ENCODE results near the gene ABCC4.

The ABCC4 gene

GRCh38 chr13:95091755-95092154 lies 209.5 kb downstream of the ABCC4 start:
- no peak overlapping the region for H3K4me3 ChIP-seq (ENCODE audit: low read depth, low read length)
- no peak for TF ChIP-seq CTCF (IDR thresholded peaks at IDR 0.05; ENCODE audit: low read depth, low read length)

- no peak overlapping the region for H3K4me3 ChIP-seq (ENCODE audit: low read depth, low read length)
- TF ChIP-seq CTCF (IDR thresholded peaks at IDR 0.05; ENCODE audit: low read depth, low read length) = no peak
These were observed 213.4 kb downstream of the ABCC4 start for GRCh38 chr13:95087746-95088305.

GRCh38 chr13:95086761-95087160 lies 214.5 kb downstream of the ABCC4 start:
- TF ChIP-seq CTCF (IDR thresholded peaks at IDR 0.05; ENCODE audit: low read depth, low read length) = no peak
- no peak overlapping the region for H3K4me3 ChIP-seq (ENCODE audit: low read depth, low read length)

- no peak for TF ChIP-seq CTCF (IDR thresholded peaks at IDR 0.05; ENCODE audit: low read depth, low read length)
- H3K4me3 ChIP-seq (ENCODE audit: low read depth, low read length) = no peak overlapping the region
These were observed 217.5 kb downstream of the ABCC4 start for GRCh38 chr13:95083758-95084157.

- no peak overlapping the region for H3K4me3 ChIP-seq (ENCODE audit: low read depth, low read length)
- TF ChIP-seq CTCF (IDR thresholded peaks at IDR 0.05; ENCODE audit: low read depth, low read length) = no peak
These were observed 218.2 kb downstream of the ABCC4 start for GRCh38 chr13:95083066-95083465.

GRCh38 chr13:95075506-95075905 lies 225.7 kb downstream of the ABCC4 start:
- no peak for TF ChIP-seq CTCF (IDR thresholded peaks at IDR 0.05; ENCODE audit: low read depth, low read length)
- no peak overlapping the region for H3K4me3 ChIP-seq (ENCODE audit: low read depth, low read length)

GRCh38 chr13:95074820-95075219 lies 226.4 kb downstream of the ABCC4 start:
- no peak for TF ChIP-seq CTCF (IDR thresholded peaks at IDR 0.05; ENCODE audit: low read depth, low read length)

More at GRCh38 chr13:95074820-95075219, 226.4 kb downstream of the ABCC4 start:
- H3K4me3 ChIP-seq (ENCODE audit: low read depth, low read length) = no peak overlapping the region
